Endothelial cell of umbilical vein (primary cell): ENCODE data around the gene FCN2. TPM values are rescaled to one million over a fixed set of nuclear protein-coding genes. Genes with fewer than 3 reads are reported as not detected.

Experiments used
- BruUV-seq: library from RNA; stranded (reverse); fragments of 400-500 nt; replicated peaks from 2 replicates; lab custom pipeline; 2021; lab: Mats Ljungman, UMichigan
- CTCF ChIA-PET: fragments of 300-600, 350-600 bp; sonication (Branson Sonifier 250); formaldehyde crosslinking; loops from one replicate; lab custom pipeline; 2021; ENCODE audit warnings: antibody characterized with exemption, inconsistent platforms; lab: Charles Lee
- POLR2A ChIA-PET: fragments of 300-600, 350-600 bp; sonication (Branson Sonifier 250); formaldehyde crosslinking; loops from one replicate; lab custom pipeline; 2021; ENCODE audit warnings: antibody characterized with exemption, inconsistent platforms; lab: Charles Lee
- DNase-seq: peaks from one replicate; pipeline ENCODE4 v3.0.0-alpha.2; 2011; ENCODE audit warnings: low read depth, low spot score
- FAIRE-seq: peaks from 2 replicates; lab custom pipeline; 2011; peaks lifted over from hg19 to GRCh38; lab: Jason Lieb, UNC
- H2AFZ ChIP-seq: 2 replicates; pipeline ENCODE4 v1.6.0; 2012; ENCODE audit warnings: low read depth, low read length, control low read depth, inconsistent platforms
- H3K27ac ChIP-seq: 2 replicates; pipeline ENCODE4 v1.5.1; 2011; ENCODE audit warnings: low read depth, mild to moderate bottlenecking, control low read depth, low read length, moderate library complexity; ENCODE audit not compliant: insufficient read depth
- H3K27me3 ChIP-seq, 2 experiments: 2 replicates each; pipeline versions ENCODE4 v1.6.0 to v1.6.1; 2011; ENCODE audit warnings: low read length in 2 of 2, mixed read lengths in 1 of 2; ENCODE audit not compliant: control insufficient read depth in 2 of 2, insufficient read depth in 2 of 2
- H3K36me3 ChIP-seq, 2 experiments: 2 replicates in 1 of 2; 3 replicates in 1 of 2; pipeline ENCODE4 v1.5.1; 2011; ENCODE audit warnings: low read length in 2 of 2, mild to moderate bottlenecking in 1 of 2, moderate library complexity in 1 of 2; ENCODE audit not compliant: control insufficient read depth in 2 of 2, insufficient read depth in 2 of 2; ENCODE audit errors: extremely low read depth in 1 of 2
- H3K4me1 ChIP-seq: 3 replicates; pipeline ENCODE4 v1.5.1; 2011; ENCODE audit warnings: mild to moderate bottlenecking, low read length; ENCODE audit not compliant: control insufficient read depth, insufficient read depth; ENCODE audit errors: extremely low read depth
- H3K4me2 ChIP-seq: 2 replicates; pipeline ENCODE4 v1.6.1; 2011; ENCODE audit warnings: low read length, control low read depth, mixed read lengths; ENCODE audit not compliant: insufficient read depth
- H3K4me3 ChIP-seq, 3 experiments: fragments of 200-600 bp in 1 of 3; sonication (generic), shearing (Covaris generic) in 1 of 3; replicated peaks in 1 of 3; 2 replicates each; pipeline ENCODE4 v1.5.1; 2011 to 2016; ENCODE audit warnings: control low read depth in 3 of 3, low read length in 3 of 3, mild to moderate bottlenecking in 2 of 3, inconsistent platforms in 1 of 3, low read depth in 1 of 3, moderate library complexity in 1 of 3; ENCODE audit not compliant: insufficient read depth in 1 of 3
- H3K79me2 ChIP-seq: 2 replicates; pipeline ENCODE4 v1.6.0; 2012; ENCODE audit warnings: low read length, inconsistent platforms; ENCODE audit not compliant: control insufficient read depth, insufficient read depth
- H3K9ac ChIP-seq: replicated peaks from 2 replicates; pipeline ENCODE3; 2011; ENCODE audit warnings: low read length, control low read depth; ENCODE audit not compliant: insufficient read depth; ENCODE audit errors: extremely low read depth
- H3K9me1 ChIP-seq: replicated peaks from 3 replicates; pipeline ENCODE4 v1.6.0; 2011; ENCODE audit warnings: mild to moderate bottlenecking, low read length; ENCODE audit not compliant: control insufficient read depth, insufficient read depth; ENCODE audit errors: extremely low read depth
- H3K9me3 ChIP-seq: replicated peaks from 2 replicates; pipeline ENCODE4 v1.5.1; 2012; ENCODE audit warnings: low read length, inconsistent platforms; ENCODE audit not compliant: control insufficient read depth, insufficient read depth
- H4K20me1 ChIP-seq: replicated peaks from 2 replicates; pipeline ENCODE3; 2011; ENCODE audit warnings: mild to moderate bottlenecking, low read length; ENCODE audit not compliant: control insufficient read depth, insufficient read depth; ENCODE audit errors: extremely low read depth
- CTCF ChIP-seq, 2 donors: IDR thresholded peaks; 1 replicate in 1 of 2; 2 replicates in 1 of 2; pipeline ENCODE4 v1.5.1; 2011; ENCODE audit warnings: low read length in 2 of 2, mild to moderate bottlenecking in 2 of 2, moderate library complexity in 2 of 2, control low read depth in 1 of 2, inconsistent platforms in 1 of 2, low read depth in 1 of 2; ENCODE audit not compliant: insufficient read depth in 1 of 2; ENCODE audit errors: extremely low read depth in 1 of 2
- EZH2 ChIP-seq: IDR thresholded peaks from 2 replicates; pipeline ENCODE4 v1.6.1; 2012; ENCODE audit warnings: borderline replicate concordance, low read depth, mild to moderate bottlenecking, moderate library complexity, low read length, inconsistent platforms; ENCODE audit not compliant: severe bottlenecking
- FOS ChIP-seq: IDR thresholded peaks from 2 replicates; pipeline ENCODE4 v1.6.1; 2011; ENCODE audit warnings: mild to moderate bottlenecking, low read length, moderate library complexity, borderline replicate concordance; ENCODE audit not compliant: insufficient read depth
- GATA2 ChIP-seq: IDR thresholded peaks from 2 replicates; pipeline ENCODE4 v1.7.0; 2011; ENCODE audit warnings: low read depth, mild to moderate bottlenecking, moderate library complexity, mixed read lengths, low read length; ENCODE audit not compliant: insufficient read length, insufficient read depth
- JUN ChIP-seq: IDR thresholded peaks from 2 replicates; pipeline ENCODE4 v1.6.1; 2011; ENCODE audit warnings: borderline replicate concordance, low read depth; ENCODE audit not compliant: insufficient read length, insufficient read depth
- MAX ChIP-seq: IDR thresholded peaks from 2 replicates; pipeline ENCODE4 v1.6.1; 2011; ENCODE audit not compliant: insufficient read depth, insufficient read length
- MYC ChIP-seq: IDR thresholded peaks from one replicate; pipeline ENCODE4 v1.6.1; 2011; ENCODE audit warnings: mild to moderate bottlenecking, low read depth, low read length
- POLR2A ChIP-seq: IDR thresholded peaks from 2 replicates; pipeline ENCODE4 v1.6.1; 2012; ENCODE audit warnings: low read depth, mild to moderate bottlenecking, control low read depth, low read length
- POLR2AphosphoS5 ChIP-seq: IDR thresholded peaks from 2 replicates; pipeline ENCODE4 v1.6.1; 2012; ENCODE audit warnings: low read depth, mild to moderate bottlenecking, control low read depth, low read length, moderate library complexity; ENCODE audit not compliant: insufficient read depth
- dilution Hi-C: fragments of 300-500 bp; cut with MboI; formaldehyde crosslinking; loops from one replicate; pipeline ENCODE4 v1.15.0; 2019; ENCODE audit warnings: low sequenced_read_pairs; ENCODE audit not compliant: extremely low pct_ligation_motif_present
- intact Hi-C: fragments of 100-400 bp; cut with micrococcal nuclease; formaldehyde crosslinking; loops from one replicate; pipeline ENCODE4 v1.10.0; 2022
- polyA plus RNA-seq, 4 experiments: library from polyadenylated mRNA; depleted of rRNA in 3 of 4; stranded (reverse) in 3 of 4; unstranded in 1 of 4; fragments of >200 nt; gene quantifications; 2 replicates each; pipeline versions ENCODE4 v1.2.1 to v1.2.3, GENCODE V29; 2011 to 2012; ENCODE audit warnings: missing spikeins in 1 of 4
- total RNA-seq: library from RNA; stranded (reverse); gene quantifications from 2 replicates; pipeline ENCODE4 v1.2.3, GENCODE V29; 2021

The FCN2 gene
- total and polyA plus RNA-seq, 2 donors (not counting 3 experiments of a cell fraction or from before 2014, with no cell fraction given): not detected

DNA sequence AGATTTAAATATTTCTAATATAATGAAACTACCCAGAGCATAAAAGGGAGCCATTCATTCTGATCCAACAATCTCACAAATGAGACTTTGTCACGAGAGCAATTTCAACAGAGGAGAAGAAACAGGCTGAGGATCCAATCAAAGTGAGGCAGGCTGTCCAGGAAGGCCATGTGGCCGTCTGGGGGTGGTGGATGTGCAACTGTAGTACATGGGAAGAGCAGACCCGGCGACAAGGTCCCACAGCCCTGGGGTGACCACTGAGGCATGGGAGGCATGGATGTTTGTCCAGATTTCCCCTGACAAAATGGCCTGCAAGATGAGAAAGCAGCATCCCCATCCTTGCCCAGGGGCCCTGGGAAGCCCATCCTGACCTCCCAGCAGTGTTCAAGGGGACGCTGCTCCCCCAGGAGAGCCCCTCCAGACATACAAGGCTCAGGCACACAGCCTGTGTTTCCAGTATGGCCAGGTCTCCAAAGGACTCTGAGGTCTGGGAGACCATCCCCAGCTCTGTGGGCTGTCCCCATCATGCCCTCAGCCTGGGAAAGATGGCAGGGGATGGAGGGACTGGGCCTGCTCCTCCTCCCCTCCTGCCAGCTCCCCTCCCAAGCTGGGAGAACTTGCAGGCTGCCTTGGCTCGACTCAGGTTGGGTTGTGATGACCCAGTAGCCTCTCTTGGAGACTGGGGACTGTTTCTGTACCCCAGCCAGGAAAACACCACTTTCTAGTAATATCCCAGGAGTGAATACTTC lies 27.5 kb upstream of the FCN2 start:
- no TSS peak for BruUV-seq
- Histone ChIP-seq H4K20me1 (no peaks in the 10 kb centered on the region), H3K4me3 (no peak overlapping the region), H3K4me2 (no peak overlapping the region), H3K79me2 (no peaks in the 10 kb centered on the region), H3K9ac (no peak overlapping the region), H3K36me3 (no peaks in the 10 kb centered on the region), H3K9me1 (no peaks in the 10 kb centered on the region), H2AFZ (no peak overlapping the region), H3K27ac (no peak overlapping the region), H3K27me3 (no peaks in the 10 kb centered on the region), H3K9me3 (no peaks in the 10 kb centered on the region), H3K4me1 (no peaks in the 10 kb centered on the region)
- DNase-seq: no peak
- ChIA-PET CTCF (no interaction called here), POLR2A (no interaction called here)
- dilution Hi-C loops (no loop called here), intact Hi-C loops (no loop called here)
- TF ChIP-seq MYC: no peak
- no peak for TF ChIP-seq POLR2A
- TF ChIP-seq MAX: no peak
- no peak for TF ChIP-seq FOS
- TF ChIP-seq GATA2: no peak
- no peak for TF ChIP-seq CTCF (IDR thresholded peaks at IDR 0.05; ENCODE audit: extremely low read depth in 1 of 2, insufficient read depth in 1 of 2, low read depth in 1 of 2, low read length in 2 of 2)
- no peak for TF ChIP-seq POLR2AphosphoS5
- TF ChIP-seq EZH2: no peak
- no peak for TF ChIP-seq JUN
- no peak for FAIRE-seq
